Skeletal muscle satellite cell (primary cell): ENCODE measurements around the gene KIF4B.
"Not testable (repeated sequence)": the region's sequence is repeated elsewhere in the genome, so short reads cannot be mapped to it uniquely, and the experiment has no call there.

ENCODE experiments used
- H3K27me3 ChIP-seq: 2 replicates; pipeline ENCODE4 v1.7.0; 2013; ENCODE audit warnings: low read length; ENCODE audit not compliant: control insufficient read depth, insufficient read depth
- H3K36me3 ChIP-seq: 2 replicates; pipeline ENCODE4 v1.7.0; 2013; ENCODE audit warnings: mild to moderate bottlenecking, control low read depth, low read length; ENCODE audit not compliant: insufficient read depth
- H3K4me1 ChIP-seq: 2 replicates; pipeline ENCODE4 v1.7.0; 2013; ENCODE audit warnings: low read length; ENCODE audit not compliant: control insufficient read depth, insufficient read depth
- H3K4me2 ChIP-seq: 2 replicates; pipeline ENCODE4 v1.7.0; 2013; ENCODE audit warnings: mild to moderate bottlenecking, low read length
- H3K4me3 ChIP-seq: 2 replicates; pipeline ENCODE4 v1.7.0; 2013; ENCODE audit warnings: low read length
- H3K9ac ChIP-seq: 2 replicates; pipeline ENCODE4 v1.7.0; 2013; ENCODE audit warnings: mild to moderate bottlenecking, low read depth, low read length, moderate library complexity
- H3K9me3 ChIP-seq: replicated peaks from 2 replicates; pipeline ENCODE4 v1.7.0; 2013; ENCODE audit warnings: mild to moderate bottlenecking, control low read depth, low read length

KIF4B gene

DNA sequence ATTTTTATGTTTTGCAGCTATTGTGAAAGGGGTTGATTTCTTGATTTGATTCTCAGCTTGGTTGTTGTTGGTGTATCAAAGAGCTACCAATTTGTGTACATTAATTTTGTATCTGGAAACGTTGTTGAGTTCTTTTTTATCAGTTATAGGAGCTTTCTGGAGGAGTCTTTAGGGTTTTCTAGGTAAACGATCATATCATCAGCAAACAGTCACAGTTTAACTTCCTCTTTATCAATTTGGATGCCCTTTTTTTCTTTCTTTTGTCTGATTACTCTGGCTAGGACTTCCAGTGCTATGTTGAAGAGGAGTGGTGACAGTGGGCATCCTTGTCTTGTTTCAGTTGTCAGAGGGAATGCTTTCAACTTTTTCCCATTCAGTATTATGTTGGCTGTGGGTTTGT is 21.5 kb downstream of the KIF4B start:
- not testable (repeated sequence) for H3K4me1 ChIP-seq, H3K4me2 ChIP-seq, H3K9me3 ChIP-seq, H3K27me3 ChIP-seq, H3K36me3 ChIP-seq, H3K9ac ChIP-seq, H3K4me3 ChIP-seq

DNA sequence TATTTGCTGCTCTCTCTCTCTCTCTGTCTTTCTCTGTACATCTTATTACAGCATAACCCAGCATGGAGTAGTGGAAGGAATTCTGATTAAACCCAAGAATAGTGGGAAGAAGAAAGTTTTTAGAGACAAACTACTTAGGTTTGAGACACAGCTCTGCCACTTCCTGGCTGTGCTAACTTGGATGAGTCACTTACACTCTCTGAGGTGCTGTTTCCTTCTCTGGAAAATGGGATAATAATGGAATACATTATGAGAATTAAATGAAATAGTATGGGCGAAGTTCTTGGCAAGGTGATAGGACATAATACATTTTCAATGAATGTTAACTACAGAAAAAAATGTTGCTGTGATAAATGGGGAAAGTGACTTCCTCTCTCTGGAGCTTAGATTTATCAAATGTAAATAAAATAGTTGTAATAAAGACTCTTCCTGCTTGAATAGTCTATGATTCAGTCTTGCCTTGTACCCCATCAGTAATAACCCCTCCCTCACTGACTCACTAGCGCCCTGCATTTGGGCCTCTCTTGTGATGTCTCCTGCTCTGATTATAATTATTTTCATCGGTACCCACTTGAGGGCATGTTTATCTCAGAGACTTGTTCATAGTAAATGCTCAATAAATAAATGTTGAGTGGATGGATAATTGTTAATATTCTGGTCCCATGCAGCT is 27.6 kb downstream of the KIF4B start:
- H3K9ac ChIP-seq, result no peak overlapping the region
- no peak overlapping the region for H3K4me2 ChIP-seq
- no peak overlapping the region for H3K4me3 ChIP-seq
- peaks cover 5% of the 10 kb centered on the region for H3K27me3 ChIP-seq
- no peaks in the 10 kb centered on the region for H3K4me1 ChIP-seq
- H3K36me3 ChIP-seq, result no peaks in the 10 kb centered on the region
- H3K9me3 ChIP-seq, result no peaks in the 10 kb centered on the region

DNA sequence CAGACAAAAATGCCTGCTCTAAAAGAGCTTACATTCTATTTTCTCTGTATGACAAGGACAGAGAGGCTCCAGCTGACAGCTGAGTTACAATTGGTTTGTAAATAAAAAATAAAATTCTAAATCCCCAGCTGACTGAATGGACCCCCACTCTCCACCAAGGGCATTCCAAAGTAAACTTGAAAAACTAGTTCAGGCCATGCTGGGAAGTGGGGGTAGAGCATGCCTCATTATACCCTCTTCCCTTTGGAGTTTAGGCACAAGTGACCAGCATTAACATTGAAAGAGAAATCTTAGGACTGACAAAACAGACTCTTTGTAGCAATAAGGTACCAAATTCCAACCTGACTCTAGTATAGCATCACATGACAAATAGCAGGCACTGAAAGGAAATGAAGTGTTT is 31.0 kb downstream of the KIF4B start:
- no peaks in the 10 kb centered on the region for H3K36me3 ChIP-seq
- no peak overlapping the region for H3K4me3 ChIP-seq
- H3K4me2 ChIP-seq, result no peak overlapping the region
- peaks cover 9% of the 10 kb centered on the region for H3K27me3 ChIP-seq
- no peak overlapping the region for H3K9ac ChIP-seq
- H3K4me1 ChIP-seq, result no peaks in the 10 kb centered on the region
- H3K9me3 ChIP-seq, result no peaks in the 10 kb centered on the region

DNA sequence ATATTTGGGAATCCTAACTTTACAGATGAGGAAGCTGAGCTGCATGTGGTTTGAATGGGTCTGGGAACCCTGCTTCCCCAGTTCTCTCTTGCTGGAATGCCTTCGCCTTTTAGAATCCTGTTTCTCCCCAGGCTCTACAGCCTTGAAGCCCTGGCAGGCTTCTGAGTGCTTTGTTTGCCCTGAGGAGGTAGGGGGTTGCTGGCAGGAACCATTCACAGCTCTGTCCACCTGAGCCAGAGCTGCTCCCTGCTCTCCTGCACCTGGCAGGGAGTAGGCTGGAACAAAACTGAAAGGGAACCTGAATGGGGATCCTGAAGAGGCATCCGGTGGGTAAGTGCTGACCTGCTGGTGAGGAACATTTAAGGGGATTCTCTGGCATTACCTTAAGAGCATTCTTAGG is 33.0 kb downstream of the KIF4B start:
- H3K27me3 ChIP-seq, result peaks cover 9% of the 10 kb centered on the region
- H3K36me3 ChIP-seq, result no peaks in the 10 kb centered on the region
- no peaks in the 10 kb centered on the region for H3K4me1 ChIP-seq
- H3K9ac ChIP-seq, result no peak overlapping the region
- no peak overlapping the region for H3K4me3 ChIP-seq
- H3K4me2 ChIP-seq, result no peak overlapping the region
- no peaks in the 10 kb centered on the region for H3K9me3 ChIP-seq

DNA sequence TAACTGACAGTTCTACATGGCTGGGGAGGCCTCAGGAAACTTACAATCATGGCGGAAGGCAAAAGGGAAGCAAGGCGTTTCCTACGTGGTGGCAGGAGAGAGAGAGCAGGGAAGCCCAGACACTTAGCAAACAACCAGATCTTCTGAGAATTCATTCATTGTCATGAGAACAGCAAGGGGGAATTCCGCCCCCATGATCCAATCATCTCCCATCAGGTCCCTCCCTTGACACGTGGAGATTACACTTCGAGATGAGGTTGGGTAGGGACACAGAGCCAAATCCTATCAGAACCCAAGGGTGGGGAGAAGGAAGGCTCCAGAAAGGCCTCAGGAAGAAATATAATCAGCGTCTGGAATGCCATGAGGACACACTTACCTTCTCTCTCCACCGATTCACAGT is 34.3 kb downstream of the KIF4B start:
- no peaks in the 10 kb centered on the region for H3K36me3 ChIP-seq
- H3K4me1 ChIP-seq, result no peaks in the 10 kb centered on the region
- no peak overlapping the region for H3K4me3 ChIP-seq
- peaks cover 9% of the 10 kb centered on the region for H3K27me3 ChIP-seq
- H3K9ac ChIP-seq, result no peak overlapping the region
- H3K4me2 ChIP-seq, result no peak overlapping the region
- no peaks in the 10 kb centered on the region for H3K9me3 ChIP-seq

DNA sequence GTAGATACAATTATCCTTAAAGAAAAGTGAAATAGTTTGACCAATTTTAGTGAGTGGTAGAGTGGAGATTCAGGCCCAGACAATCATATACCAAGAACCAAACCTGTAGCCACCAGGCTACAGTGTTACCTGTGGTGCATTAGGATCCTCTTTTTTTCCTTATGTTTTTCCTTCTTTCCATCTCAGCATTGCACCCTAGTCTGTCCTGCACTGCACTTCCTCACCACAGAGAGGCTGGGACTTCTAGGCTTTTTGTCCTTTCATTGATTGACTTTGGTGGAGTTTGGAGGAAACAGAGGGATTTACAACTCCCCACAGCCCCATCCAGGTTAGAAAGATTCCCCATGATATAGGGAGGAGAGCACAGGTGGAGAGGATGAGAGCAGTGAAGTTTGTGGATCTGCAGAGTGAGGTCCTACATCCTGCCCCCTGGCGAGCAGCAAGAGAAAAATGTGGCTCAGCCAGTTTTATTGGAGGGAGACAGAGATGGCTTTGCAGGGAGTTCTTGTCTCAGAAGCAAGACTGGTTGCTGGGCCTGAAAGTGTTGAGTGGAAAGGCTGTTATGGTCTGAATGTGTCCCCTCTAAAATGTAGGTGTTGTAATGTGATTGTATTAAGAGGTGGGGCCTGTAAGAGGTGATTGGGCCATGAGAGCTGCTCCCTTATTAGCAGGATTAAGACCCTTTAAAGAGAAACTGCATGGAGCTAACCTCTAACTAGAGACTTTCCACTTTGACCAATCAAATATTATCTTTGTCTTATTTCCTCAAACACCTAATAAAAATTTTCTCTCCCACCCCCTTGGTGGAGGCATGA is 36.2 kb downstream of the KIF4B start:
- H3K9me3 ChIP-seq, result no peaks in the 10 kb centered on the region
- H3K27me3 ChIP-seq, result peaks cover 12% of the 10 kb centered on the region
- no peak overlapping the region for H3K4me3 ChIP-seq
- no peaks in the 10 kb centered on the region for H3K36me3 ChIP-seq
- H3K9ac ChIP-seq, result no peak overlapping the region
- H3K4me2 ChIP-seq, result no peak overlapping the region
- no peaks in the 10 kb centered on the region for H3K4me1 ChIP-seq

DNA sequence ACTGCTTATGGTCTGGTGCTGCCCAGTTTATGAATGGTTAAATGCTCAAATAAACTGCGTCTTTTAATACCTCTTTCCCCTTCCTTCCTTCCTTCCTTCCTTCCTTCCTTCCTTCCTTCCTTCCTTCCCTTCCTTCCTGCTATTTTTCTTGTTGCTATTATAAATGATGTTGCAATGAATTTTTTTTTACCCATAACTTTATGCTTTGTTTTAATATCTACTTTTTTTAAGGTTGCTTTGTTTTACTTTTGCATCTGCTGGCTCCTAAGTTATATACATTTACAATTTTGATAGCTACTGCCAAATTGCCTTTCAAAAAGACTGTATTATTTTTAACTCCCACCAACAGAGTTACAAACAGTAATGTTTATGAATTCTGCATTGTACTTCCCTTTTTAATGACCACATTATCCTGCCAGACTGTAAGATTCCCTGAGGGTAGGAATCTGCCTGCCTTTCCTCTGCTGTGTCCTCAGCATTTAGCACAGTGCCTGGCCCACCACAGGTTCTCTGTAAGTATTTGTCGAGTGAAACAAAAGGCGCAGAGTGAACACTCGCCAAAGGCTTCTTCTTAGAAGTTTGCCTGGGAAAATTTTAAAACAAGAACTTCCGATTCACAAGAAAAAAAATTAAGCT is 36.9 kb downstream of the KIF4B start:
- Histone ChIP-seq H3K9ac (no peak overlapping the region), H3K9me3 (no peaks in the 10 kb centered on the region), H3K36me3 (no peaks in the 10 kb centered on the region), H3K4me2 (no peak overlapping the region), H3K4me3 (no peak overlapping the region), H3K4me1 (no peaks in the 10 kb centered on the region), H3K27me3 (peaks cover 12% of the 10 kb centered on the region)

DNA sequence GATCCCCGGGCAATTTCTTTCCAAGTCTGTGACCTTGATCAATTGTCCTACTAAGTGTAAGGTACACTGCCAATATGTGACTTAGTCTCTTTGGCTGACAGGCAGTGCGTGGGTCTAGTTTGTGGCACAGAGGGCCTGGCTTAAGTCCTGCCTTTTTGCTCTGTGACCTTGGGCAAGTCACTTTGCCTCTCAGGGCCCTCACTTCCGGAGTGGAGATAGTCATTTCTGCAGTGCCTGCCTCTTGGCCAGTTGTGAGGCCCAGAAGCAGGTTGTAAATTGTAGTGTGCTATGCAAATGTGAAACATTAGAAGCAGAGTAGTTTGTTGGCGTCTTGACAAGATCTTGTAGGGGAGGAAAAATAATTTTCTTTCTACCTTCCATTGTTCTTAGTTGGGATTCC is 39.0 kb downstream of the KIF4B start:
- peaks cover 8% of the 10 kb centered on the region for H3K27me3 ChIP-seq
- no peak overlapping the region for H3K4me2 ChIP-seq
- no peaks in the 10 kb centered on the region for H3K9me3 ChIP-seq
- H3K9ac ChIP-seq, result no peak overlapping the region
- no peaks in the 10 kb centered on the region for H3K36me3 ChIP-seq
- no peak overlapping the region for H3K4me3 ChIP-seq
- no peaks in the 10 kb centered on the region for H3K4me1 ChIP-seq

DNA sequence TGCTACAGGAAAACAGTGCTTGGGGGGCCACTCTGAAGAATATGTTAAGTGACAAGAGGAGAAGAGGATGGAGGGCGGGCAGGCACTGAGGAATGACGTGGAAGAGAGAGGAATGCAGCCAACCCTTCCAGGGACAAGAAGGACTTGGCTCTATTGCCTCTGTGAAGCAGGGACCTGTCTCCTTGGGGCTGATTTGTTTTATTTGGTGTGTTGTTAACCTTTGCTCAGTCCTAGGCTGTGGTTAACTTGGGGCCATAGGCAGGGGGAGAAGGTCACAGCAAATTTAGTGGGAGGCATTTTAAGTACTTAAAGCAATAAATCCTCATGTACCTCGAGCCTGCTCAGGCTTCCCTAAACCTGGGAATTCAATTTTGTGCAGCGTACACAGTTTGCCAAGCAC is 39.9 kb downstream of the KIF4B start:
- Histone ChIP-seq H3K27me3 (peaks cover 8% of the 10 kb centered on the region), H3K4me2 (no peak overlapping the region), H3K36me3 (no peaks in the 10 kb centered on the region), H3K9ac (no peak overlapping the region), H3K4me1 (no peaks in the 10 kb centered on the region), H3K4me3 (no peak overlapping the region), H3K9me3 (no peaks in the 10 kb centered on the region)

DNA sequence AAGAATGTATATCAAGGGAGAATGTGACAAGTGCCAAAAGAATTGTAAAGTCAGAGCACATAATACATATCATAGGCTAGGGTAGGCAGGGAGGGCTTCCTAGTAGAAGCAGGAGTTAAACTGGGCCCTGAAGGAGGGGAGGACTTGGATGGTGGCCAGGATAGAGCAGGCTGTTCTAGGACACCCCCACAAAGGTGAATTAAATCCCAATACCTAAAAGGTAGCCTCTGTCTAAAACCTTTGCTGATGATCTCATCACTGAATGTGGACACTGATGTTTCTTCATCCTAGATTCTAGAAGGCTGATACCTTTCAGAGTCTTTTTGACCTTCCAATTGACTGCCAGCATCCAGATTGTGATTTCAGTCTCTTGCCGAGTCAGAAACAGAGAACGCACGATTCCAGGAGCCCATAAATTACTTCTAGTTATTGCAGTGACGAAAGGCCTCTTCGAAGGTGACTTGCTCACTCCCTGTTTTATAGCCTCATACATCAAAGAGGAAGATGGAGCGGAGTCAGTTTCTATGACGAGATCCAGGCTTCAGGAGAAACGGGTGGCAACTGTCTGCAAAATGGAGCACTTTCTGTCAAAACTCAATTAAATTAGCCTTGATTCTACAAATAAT is 43.2 kb downstream of the KIF4B start:
- Histone ChIP-seq H3K4me3 (no peak overlapping the region), H3K9me3 (no peaks in the 10 kb centered on the region), H3K4me1 (no peaks in the 10 kb centered on the region), H3K36me3 (no peaks in the 10 kb centered on the region), H3K4me2 (no peak overlapping the region), H3K9ac (no peak overlapping the region), H3K27me3 (peaks cover 8% of the 10 kb centered on the region)

DNA sequence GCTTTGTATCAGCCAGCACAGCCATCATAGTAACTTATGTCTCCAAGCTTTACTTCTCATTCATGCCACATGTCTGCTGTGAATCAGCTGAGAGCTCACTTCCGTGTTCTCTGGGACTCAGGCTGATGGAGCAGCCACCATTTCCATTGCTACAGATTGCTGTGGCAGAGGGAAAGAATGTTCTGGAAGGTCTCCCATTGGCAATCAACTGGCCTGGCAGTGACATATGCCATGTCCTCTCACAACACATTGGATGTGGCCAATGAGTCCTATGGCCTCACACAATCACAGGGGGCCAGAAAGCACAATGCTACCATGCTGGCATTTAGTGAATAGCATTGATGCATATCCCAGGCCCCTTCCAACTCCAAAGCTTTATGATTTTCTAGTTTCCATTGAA is 44.1 kb downstream of the KIF4B start:
- no peak overlapping the region for H3K9ac ChIP-seq
- no peak overlapping the region for H3K4me3 ChIP-seq
- H3K4me1 ChIP-seq, result no peaks in the 10 kb centered on the region
- H3K27me3 ChIP-seq, result peaks cover 8% of the 10 kb centered on the region
- no peaks in the 10 kb centered on the region for H3K9me3 ChIP-seq
- no peaks in the 10 kb centered on the region for H3K36me3 ChIP-seq
- H3K4me2 ChIP-seq, result no peak overlapping the region
